Glutamatergic neuron (in vitro differentiated cells): ENCODE measurements around the gene TRIM62. TPM values are rescaled to one million over a fixed set of nuclear protein-coding genes. Genes with fewer than 3 reads are reported as not detected.

Source experiments
- DNase-seq: peaks from one replicate; pipeline ENCODE4 v3.0.0; 2022
- H3K27ac Mint-ChIP-seq: one replicate; pipeline ENCODE4 v1.8.0; 2020; ENCODE audit warnings: mild to moderate bottlenecking, mixed read lengths, inconsistent platforms; ENCODE audit not compliant: unreplicated experiment
- H3K27me3 Mint-ChIP-seq: one replicate; pipeline ENCODE4 v1.8.0; 2020; ENCODE audit warnings: mild to moderate bottlenecking, moderate library complexity, mixed read lengths, inconsistent platforms; ENCODE audit not compliant: unreplicated experiment
- H3K36me3 Mint-ChIP-seq: one replicate; pipeline ENCODE4 v1.8.0; 2020; ENCODE audit warnings: mild to moderate bottlenecking, mixed read lengths, inconsistent platforms; ENCODE audit not compliant: unreplicated experiment
- H3K4me1 Mint-ChIP-seq: one replicate; pipeline ENCODE4 v1.8.0; 2020; ENCODE audit warnings: mild to moderate bottlenecking, low read depth, mixed read lengths, inconsistent platforms; ENCODE audit not compliant: unreplicated experiment
- H3K4me3 Mint-ChIP-seq: one replicate; pipeline ENCODE4 v1.8.0; 2020; ENCODE audit warnings: mild to moderate bottlenecking, mixed read lengths, inconsistent platforms; ENCODE audit not compliant: unreplicated experiment
- H3K9me3 Mint-ChIP-seq: one replicate; pipeline ENCODE4 v1.8.0; 2020; ENCODE audit warnings: mild to moderate bottlenecking, moderate library complexity, mixed read lengths, inconsistent platforms; ENCODE audit not compliant: unreplicated experiment
- total RNA-seq: library from RNA; stranded (reverse); fragmentation: NEBNext Ultra II Directional; extraction: Animal tissue kit (Norgen Biotek cat#: 25700); gene quantifications from one replicate; pipeline ENCODE4 v1.2.1, GENCODE V29; 2021; ENCODE audit not compliant: unreplicated experiment
- TF ChIP-seq, protein P1 (sequence below): fragments of 200-600 bp; sonication (generic); IDR thresholded peaks from one replicate; pipeline ENCODE4 v1.5.0; 2021; ENCODE audit not compliant: partially characterized antibody, unreplicated experiment

Gene TRIM62
- total RNA-seq, 1 donor from 2014 or later: 95.7 TPM

GRCh38 chr1:33206340-33206739 is 24.5 kb upstream of the TRIM62 start:
- DNase-seq: no peak
- Mint-ChIP-seq H3K4me3 (no peak overlapping the region), H3K27me3 (no peaks in the 10 kb centered on the region), H3K27ac (no peak overlapping the region), H3K9me3 (peaks cover 2% of the 10 kb centered on the region), H3K4me1 (no peaks in the 10 kb centered on the region), H3K36me3 (peaks cover under 1% of the 10 kb centered on the region)
- TF ChIP-seq, protein P1, sequence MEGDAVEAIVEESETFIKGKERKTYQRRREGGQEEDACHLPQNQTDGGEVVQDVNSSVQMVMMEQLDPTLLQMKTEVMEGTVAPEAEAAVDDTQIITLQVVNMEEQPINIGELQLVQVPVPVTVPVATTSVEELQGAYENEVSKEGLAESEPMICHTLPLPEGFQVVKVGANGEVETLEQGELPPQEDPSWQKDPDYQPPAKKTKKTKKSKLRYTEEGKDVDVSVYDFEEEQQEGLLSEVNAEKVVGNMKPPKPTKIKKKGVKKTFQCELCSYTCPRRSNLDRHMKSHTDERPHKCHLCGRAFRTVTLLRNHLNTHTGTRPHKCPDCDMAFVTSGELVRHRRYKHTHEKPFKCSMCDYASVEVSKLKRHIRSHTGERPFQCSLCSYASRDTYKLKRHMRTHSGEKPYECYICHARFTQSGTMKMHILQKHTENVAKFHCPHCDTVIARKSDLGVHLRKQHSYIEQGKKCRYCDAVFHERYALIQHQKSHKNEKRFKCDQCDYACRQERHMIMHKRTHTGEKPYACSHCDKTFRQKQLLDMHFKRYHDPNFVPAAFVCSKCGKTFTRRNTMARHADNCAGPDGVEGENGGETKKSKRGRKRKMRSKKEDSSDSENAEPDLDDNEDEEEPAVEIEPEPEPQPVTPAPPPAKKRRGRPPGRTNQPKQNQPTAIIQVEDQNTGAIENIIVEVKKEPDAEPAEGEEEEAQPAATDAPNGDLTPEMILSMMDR: no peak

GRCh38 chr1:33195556-33195955 is 13.7 kb upstream of the TRIM62 start:
- no peak overlapping the region for H3K4me3 Mint-ChIP-seq
- TF ChIP-seq, protein P1: no peak
- no peak for DNase-seq
- H3K27ac Mint-ChIP-seq: no peak overlapping the region
- H3K4me1 Mint-ChIP-seq: no peaks in the 10 kb centered on the region
- peaks cover under 1% of the 10 kb centered on the region for H3K36me3 Mint-ChIP-seq
- H3K27me3 Mint-ChIP-seq: no peaks in the 10 kb centered on the region
- H3K9me3 Mint-ChIP-seq: peaks cover 3% of the 10 kb centered on the region

DNA sequence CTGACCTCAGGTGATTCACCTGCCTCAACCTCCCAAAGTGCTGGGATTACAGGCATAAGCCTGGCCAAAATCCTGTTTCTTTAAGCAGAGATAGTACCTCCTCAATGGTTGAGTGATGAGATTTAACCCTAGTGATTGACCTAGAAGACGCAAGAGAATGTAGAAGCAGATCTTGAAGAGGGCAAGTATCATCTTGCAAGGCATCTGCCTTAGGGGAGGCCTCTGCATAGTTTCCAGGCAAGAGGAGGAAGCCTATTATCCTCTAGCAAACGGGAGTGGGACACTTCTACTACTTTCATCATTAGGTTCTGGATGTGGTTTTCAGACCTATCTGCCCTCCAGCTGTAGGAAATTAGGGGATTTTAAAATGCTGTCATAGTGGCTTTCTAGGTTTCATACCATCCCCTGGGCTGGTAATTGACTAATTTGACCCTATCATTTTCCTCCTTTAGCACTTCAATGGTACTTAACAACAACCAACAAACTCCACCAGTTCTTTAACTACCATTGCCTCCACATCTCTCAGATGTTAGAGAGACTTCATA is 10.0 kb upstream of the TRIM62 start:
- Mint-ChIP-seq H3K27me3 (no peaks in the 10 kb centered on the region), H3K4me1 (no peaks in the 10 kb centered on the region), H3K9me3 (no peaks in the 10 kb centered on the region), H3K27ac (no peak overlapping the region), H3K36me3 (no peaks in the 10 kb centered on the region), H3K4me3 (no peak overlapping the region)
- TF ChIP-seq, protein P1: no peak
- no peak for DNase-seq

DNA sequence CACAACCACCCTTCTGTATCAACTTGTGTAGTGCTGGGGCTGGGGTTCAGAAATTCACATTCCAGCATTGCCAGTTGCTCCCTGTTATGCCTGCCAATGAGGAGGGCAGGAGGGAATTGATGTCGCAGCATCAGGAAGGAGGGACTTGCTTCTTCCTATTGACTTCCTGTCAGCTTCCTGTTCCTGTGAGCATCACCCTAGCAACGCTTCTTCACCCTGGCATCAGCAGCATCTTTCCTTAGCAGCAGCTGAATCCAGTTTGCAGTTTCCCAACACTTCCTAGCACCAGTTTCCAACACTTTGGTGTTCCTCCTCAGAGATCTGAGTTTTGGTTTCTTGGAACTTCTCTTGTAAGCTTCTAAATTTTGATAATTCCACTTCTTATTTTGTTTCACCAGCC is 8.9 kb upstream of the TRIM62 start:
- no peak overlapping the region for H3K4me3 Mint-ChIP-seq
- DNase-seq: no peak
- no peak overlapping the region for H3K27ac Mint-ChIP-seq
- H3K4me1 Mint-ChIP-seq: no peaks in the 10 kb centered on the region
- TF ChIP-seq, protein P1: no peak
- H3K9me3 Mint-ChIP-seq: no peaks in the 10 kb centered on the region
- no peaks in the 10 kb centered on the region for H3K27me3 Mint-ChIP-seq
- no peaks in the 10 kb centered on the region for H3K36me3 Mint-ChIP-seq

GRCh38 chr1:33188572-33189275 is 6.9 kb upstream of the TRIM62 start:
- Mint-ChIP-seq H3K27ac (no peak overlapping the region), H3K27me3 (no peaks in the 10 kb centered on the region), H3K9me3 (no peaks in the 10 kb centered on the region), H3K4me3 (no peak overlapping the region), H3K36me3 (no peaks in the 10 kb centered on the region), H3K4me1 (peaks cover 7% of the 10 kb centered on the region)
- no peak for DNase-seq
- TF ChIP-seq, protein P1: no peak
